HEK293 (cell line): ENCODE results near the gene MED29.
A peak's percentile ranks its signal among the peaks of the same experiment; 100 is the strongest.

ENCODE experiments used
- KLF16 ChIP-seq: fragments of 450-650 bp; formaldehyde crosslinking; IDR thresholded peaks from 2 replicates; pipeline ENCODE4 v1.5.1; 2017; ENCODE audit warnings: missing biosample characterization, missing genetic modification characterization
- MYNN ChIP-seq: fragments of 450-650 bp; formaldehyde crosslinking; IDR thresholded peaks from 2 replicates; pipeline ENCODE4 v1.5.1; 2016; ENCODE audit warnings: missing biosample characterization, missing genetic modification characterization, borderline replicate concordance
- OSR2 ChIP-seq: fragments of 450-650 bp; formaldehyde crosslinking; IDR thresholded peaks from 2 replicates; pipeline ENCODE4 v1.5.1; 2016; ENCODE audit warnings: missing biosample characterization, missing genetic modification characterization
- SALL2 ChIP-seq: fragments of 450-650 bp; formaldehyde crosslinking; IDR thresholded peaks from 2 replicates; pipeline ENCODE4 v1.5.0; 2017; ENCODE audit warnings: missing biosample characterization, mild to moderate bottlenecking, missing genetic modification characterization, borderline replicate concordance
- SCRT1 ChIP-seq: fragments of 450-650 bp; formaldehyde crosslinking; IDR thresholded peaks from 2 replicates; pipeline ENCODE4 v1.5.1; 2016; ENCODE audit warnings: missing biosample characterization, missing genetic modification characterization, borderline replicate concordance
- SP3 ChIP-seq: fragments of 450-650 bp; formaldehyde crosslinking; IDR thresholded peaks from 2 replicates; pipeline ENCODE4 v1.5.1; 2016; ENCODE audit warnings: missing biosample characterization, missing genetic modification characterization
- ZBTB21 ChIP-seq: fragments of 450-650 bp; formaldehyde crosslinking; IDR thresholded peaks from 2 replicates; pipeline ENCODE4 v1.5.1; 2017; ENCODE audit warnings: missing biosample characterization, missing genetic modification characterization
- ZFP3 ChIP-seq: fragments of 450-650 bp; formaldehyde crosslinking; IDR thresholded peaks from 2 replicates; pipeline ENCODE4 v1.5.1; 2016; ENCODE audit warnings: low read depth, missing biosample characterization, missing genetic modification characterization
- ZFP41 ChIP-seq: fragments of 450-650 bp; formaldehyde crosslinking; IDR thresholded peaks from 2 replicates; pipeline ENCODE4 v1.5.1; 2016; ENCODE audit warnings: missing biosample characterization, missing genetic modification characterization, borderline replicate concordance
- ZIC2 ChIP-seq: fragments of 450-650 bp; formaldehyde crosslinking; IDR thresholded peaks from 2 replicates; pipeline ENCODE4 v1.5.1; 2016; ENCODE audit warnings: missing biosample characterization, missing genetic modification characterization
- ZNF132 ChIP-seq: fragments of 450-650 bp; formaldehyde crosslinking; IDR thresholded peaks from 2 replicates; pipeline ENCODE4 v1.5.1; 2017; ENCODE audit warnings: missing biosample characterization, missing genetic modification characterization, borderline replicate concordance
- ZNF155 ChIP-seq: fragments of 450-650 bp; formaldehyde crosslinking; IDR thresholded peaks from 2 replicates; pipeline ENCODE4 v1.5.1; 2016; ENCODE audit warnings: missing biosample characterization, missing genetic modification characterization
- ZNF169 ChIP-seq: fragments of 450-650 bp; formaldehyde crosslinking; IDR thresholded peaks from 2 replicates; pipeline ENCODE4 v1.5.1; 2016; ENCODE audit warnings: missing biosample characterization, missing genetic modification characterization
- ZNF248 ChIP-seq: fragments of 450-650 bp; formaldehyde crosslinking; IDR thresholded peaks from 2 replicates; pipeline ENCODE4 v1.5.1; 2017; ENCODE audit warnings: missing biosample characterization, missing genetic modification characterization
- ZNF266 ChIP-seq: fragments of 450-650 bp; formaldehyde crosslinking; IDR thresholded peaks from 2 replicates; pipeline ENCODE4 v1.5.1; 2016; ENCODE audit warnings: missing biosample characterization, missing genetic modification characterization, low read depth
- ZNF341 ChIP-seq: fragments of 450-650 bp; formaldehyde crosslinking; IDR thresholded peaks from 2 replicates; pipeline ENCODE4; 2016; ENCODE audit warnings: low read depth, missing biosample characterization, missing genetic modification characterization
- ZNF350 ChIP-seq: fragments of 450-650 bp; formaldehyde crosslinking; IDR thresholded peaks from 2 replicates; pipeline ENCODE4 v1.5.0; 2017; ENCODE audit warnings: missing biosample characterization, mild to moderate bottlenecking, missing genetic modification characterization
- ZNF37A ChIP-seq: fragments of 450-650 bp; IDR thresholded peaks from 2 replicates; pipeline ENCODE4 v1.5.1; 2018; ENCODE audit warnings: missing biosample characterization, missing genetic modification characterization
- ZNF433 ChIP-seq: fragments of 450-650 bp; formaldehyde crosslinking; IDR thresholded peaks from 2 replicates; pipeline ENCODE4 v1.5.1; 2016; ENCODE audit warnings: missing biosample characterization, missing genetic modification characterization, low read depth
- ZNF48 ChIP-seq: fragments of 450-650 bp; formaldehyde crosslinking; IDR thresholded peaks from 2 replicates; pipeline ENCODE4 v1.5.1; 2016; ENCODE audit warnings: missing biosample characterization, missing genetic modification characterization
- ZNF561 ChIP-seq: fragments of 450-650 bp; IDR thresholded peaks from 2 replicates; pipeline ENCODE4 v1.5.1; 2018; ENCODE audit warnings: missing biosample characterization, missing genetic modification characterization, borderline replicate concordance
- ZNF596 ChIP-seq: fragments of 450-650 bp; IDR thresholded peaks from 2 replicates; pipeline ENCODE4 v1.5.0; 2018; ENCODE audit warnings: missing biosample characterization, mild to moderate bottlenecking, missing genetic modification characterization, moderate library complexity
- ZNF624 ChIP-seq: fragments of 450-650 bp; formaldehyde crosslinking; IDR thresholded peaks from 2 replicates; pipeline ENCODE4 v1.5.1; 2017; ENCODE audit warnings: missing biosample characterization, missing genetic modification characterization
- ZNF629 ChIP-seq: fragments of 450-650 bp; formaldehyde crosslinking; IDR thresholded peaks from 2 replicates; pipeline ENCODE4 v1.5.1; 2017; ENCODE audit warnings: missing biosample characterization, missing genetic modification characterization
- ZNF677 ChIP-seq: fragments of 450-650 bp; IDR thresholded peaks from 2 replicates; pipeline ENCODE4 v1.5.0; 2018; ENCODE audit warnings: missing biosample characterization, mild to moderate bottlenecking, missing genetic modification characterization, moderate library complexity
- ZNF76 ChIP-seq: fragments of 450-650 bp; formaldehyde crosslinking; IDR thresholded peaks from 2 replicates; pipeline ENCODE4; 2016; ENCODE audit warnings: low read depth, missing biosample characterization, missing genetic modification characterization, borderline replicate concordance
- ZNF843 ChIP-seq: fragments of 450-650 bp; formaldehyde crosslinking; IDR thresholded peaks from 2 replicates; pipeline ENCODE4 v1.5.1; 2016; ENCODE audit warnings: missing biosample characterization, missing genetic modification characterization
- ZSCAN23 ChIP-seq: fragments of 450-650 bp; formaldehyde crosslinking; IDR thresholded peaks from 2 replicates; pipeline ENCODE4 v1.5.1; 2016; ENCODE audit warnings: missing biosample characterization, missing genetic modification characterization
- TF ChIP-seq, protein P1 (sequence below): fragments of 450-650 bp; formaldehyde crosslinking; IDR thresholded peaks from 2 replicates; pipeline ENCODE4 v1.5.1; 2016; ENCODE audit warnings: missing biosample characterization, missing genetic modification characterization
- TF ChIP-seq, protein P2 (sequence below): fragments of 450-650 bp; formaldehyde crosslinking; IDR thresholded peaks from 2 replicates; pipeline ENCODE4 v1.5.1; 2017; ENCODE audit warnings: missing biosample characterization, mild to moderate bottlenecking, missing genetic modification characterization, moderate library complexity
- TF ChIP-seq, protein P3 (sequence below): fragments of 450-650 bp; formaldehyde crosslinking; IDR thresholded peaks from 2 replicates; pipeline ENCODE4 v1.5.1; 2016; ENCODE audit warnings: missing biosample characterization, missing genetic modification characterization

The MED29 gene

GRCh38 chr19:39428283-39429112, 37.3 kb downstream of the MED29 start (continued):
- TF ChIP-seq SP3 (no peak), ZNF350 (tag by site-specific recombination) (no peak), ZNF266 (tag by site-specific recombination) (no peak), KLF16 (tag by site-specific recombination) (no peak), ZNF248 (tag by site-specific recombination) (no peak), OSR2 (tag by site-specific recombination) (peak; percentile 86), ZIC2 (tag by site-specific recombination) (peak; percentile 95), ZNF677 (0 out of 2 replicates have a peak, but pooled peaks have one; percentile 1), ZNF155 (tag by site-specific recombination) (no peak), ZNF169 (tag by site-specific recombination) (no peak), SCRT1 (no peak), ZNF629 (peak; percentile 40), ZSCAN23 (tag by site-specific recombination) (no peak), ZNF843 (no peak), ZNF433 (tag by site-specific recombination) (no peak), ZNF132 (tag by site-specific recombination) (no peak), ZNF76 (no peak), ZNF37A (tag by site-specific recombination) (no peak), SALL2 (no peak), ZBTB21 (tag by site-specific recombination) (0 out of 2 replicates have a peak, but pooled peaks have one; percentile 16), MYNN (tag by site-specific recombination) (no peak), ZNF48 (tag by site-specific recombination) (no peak), ZNF561 (no peak), ZFP41 (tag by site-specific recombination) (no peak), ZNF624 (tag by site-specific recombination) (no peak), ZNF341 (tag by site-specific recombination) (peak; percentile 24; the same call in 1 of the 2 replicates), ZNF596 (tag by site-specific recombination) (no peak), ZFP3 (peak; percentile 75)
- TF ChIP-seq, protein P1, sequence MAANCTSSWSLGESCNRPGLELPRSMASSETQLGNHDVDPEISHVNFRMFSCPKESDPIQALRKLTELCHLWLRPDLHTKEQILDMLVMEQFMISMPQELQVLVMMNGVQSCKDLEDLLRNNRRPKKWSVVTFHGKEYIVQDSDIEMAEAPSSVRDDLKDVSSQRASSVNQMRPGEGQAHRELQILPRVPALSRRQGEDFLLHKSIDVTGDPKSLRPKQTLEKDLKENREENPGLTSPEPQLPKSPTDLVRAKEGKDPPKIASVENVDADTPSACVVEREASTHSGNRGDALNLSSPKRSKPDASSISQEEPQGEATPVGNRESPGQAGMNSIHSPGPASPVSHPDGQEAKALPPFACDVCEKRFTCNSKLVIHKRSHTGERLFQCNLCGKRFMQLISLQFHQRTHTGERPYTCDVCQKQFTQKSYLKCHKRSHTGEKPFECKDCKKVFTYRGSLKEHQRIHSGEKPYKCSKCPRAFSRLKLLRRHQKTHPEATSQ (tag by site-specific recombination) = no peak
- TF ChIP-seq, protein P2, sequence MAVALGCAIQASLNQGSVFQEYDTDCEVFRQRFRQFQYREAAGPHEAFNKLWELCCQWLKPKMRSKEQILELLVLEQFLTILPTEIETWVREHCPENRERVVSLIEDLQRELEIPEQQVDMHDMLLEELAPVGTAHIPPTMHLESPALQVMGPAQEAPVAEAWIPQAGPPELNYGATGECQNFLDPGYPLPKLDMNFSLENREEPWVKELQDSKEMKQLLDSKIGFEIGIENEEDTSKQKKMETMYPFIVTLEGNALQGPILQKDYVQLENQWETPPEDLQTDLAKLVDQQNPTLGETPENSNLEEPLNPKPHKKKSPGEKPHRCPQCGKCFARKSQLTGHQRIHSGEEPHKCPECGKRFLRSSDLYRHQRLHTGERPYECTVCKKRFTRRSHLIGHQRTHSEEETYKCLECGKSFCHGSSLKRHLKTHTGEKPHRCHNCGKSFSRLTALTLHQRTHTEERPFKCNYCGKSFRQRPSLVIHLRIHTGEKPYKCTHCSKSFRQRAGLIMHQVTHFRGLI (tag by site-specific recombination) = no peak
- TF ChIP-seq, protein P3, sequence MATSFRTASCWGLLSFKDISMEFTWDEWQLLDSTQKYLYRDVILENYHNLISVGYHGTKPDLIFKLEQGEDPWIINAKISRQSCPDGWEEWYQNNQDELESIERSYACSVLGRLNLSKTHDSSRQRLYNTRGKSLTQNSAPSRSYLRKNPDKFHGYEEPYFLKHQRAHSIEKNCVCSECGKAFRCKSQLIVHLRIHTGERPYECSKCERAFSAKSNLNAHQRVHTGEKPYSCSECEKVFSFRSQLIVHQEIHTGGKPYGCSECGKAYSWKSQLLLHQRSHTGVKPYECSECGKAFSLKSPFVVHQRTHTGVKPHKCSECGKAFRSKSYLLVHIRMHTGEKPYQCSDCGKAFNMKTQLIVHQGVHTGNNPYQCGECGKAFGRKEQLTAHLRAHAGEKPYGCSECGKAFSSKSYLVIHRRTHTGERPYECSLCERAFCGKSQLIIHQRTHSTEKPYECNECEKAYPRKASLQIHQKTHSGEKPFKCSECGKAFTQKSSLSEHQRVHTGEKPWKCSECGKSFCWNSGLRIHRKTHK = no peak
